Smooth muscle cell (in vitro differentiated cells): ENCODE data around the gene TMEM130. TPM values are rescaled to one million over a fixed set of nuclear protein-coding genes. Genes with fewer than 3 reads are reported as not detected.

Source experiments
- DNase-seq: peaks from one replicate; lab custom pipeline; 2025; ENCODE audit not compliant: unreplicated experiment; lab: John Stamatoyannopoulos, UW
- H2AFZ ChIP-seq: fragments of 200-600 bp; sonication (generic); 2 replicates; pipeline ENCODE4 v1.6.0; 2016; ENCODE audit warnings: antibody characterized with exemption, low read depth, mild to moderate bottlenecking
- H3F3A ChIP-seq: fragments of 200-600 bp; sonication (generic); 2 replicates; pipeline ENCODE4 v1.6.0; 2017; ENCODE audit warnings: antibody characterized with exemption, low read depth
- H3K27ac ChIP-seq: fragments of 200-600 bp; sonication (generic); 2 replicates; pipeline ENCODE4 v1.5.1; 2016; ENCODE audit warnings: low read depth, mild to moderate bottlenecking
- H3K27me3 ChIP-seq: fragments of 200-600 bp; sonication (generic); 2 replicates; pipeline ENCODE4 v1.6.1; 2016; ENCODE audit warnings: low read depth, mild to moderate bottlenecking
- H3K36me3 ChIP-seq: fragments of 200-600 bp; sonication (generic); 2 replicates; pipeline ENCODE4 v1.5.1; 2016; ENCODE audit warnings: low read depth
- H3K4me1 ChIP-seq: fragments of 200-600 bp; sonication (generic); 2 replicates; pipeline ENCODE4 v1.5.1; 2016; ENCODE audit warnings: low read depth
- H3K4me2 ChIP-seq: fragments of 200-600 bp; sonication (generic); 2 replicates; pipeline ENCODE4 v1.6.0; 2016; ENCODE audit warnings: mild to moderate bottlenecking
- H3K4me3 ChIP-seq: fragments of 200-600 bp; sonication (generic); 2 replicates; pipeline ENCODE4 v1.5.1; 2016; ENCODE audit warnings: mild to moderate bottlenecking
- H3K79me2 ChIP-seq: fragments of 200-600 bp; sonication (generic); 2 replicates; pipeline ENCODE4 v1.6.0; 2016; ENCODE audit warnings: low read depth, mild to moderate bottlenecking
- H3K9ac ChIP-seq: fragments of 200-600 bp; sonication (generic); 2 replicates; pipeline ENCODE4 v1.6.0; 2016; ENCODE audit warnings: low read depth
- H3K9me3 ChIP-seq: fragments of 200-600 bp; sonication (generic); replicated peaks from 2 replicates; pipeline ENCODE4 v1.5.1; 2016; ENCODE audit warnings: low read depth
- H4K20me1 ChIP-seq: fragments of 200-600 bp; sonication (generic); 2 replicates; pipeline ENCODE4 v1.6.0; 2016; ENCODE audit warnings: low read depth
- WGBS: methylation state at CpG from one replicate; pipeline ENCODE4 v1.1.7; 2016; ENCODE audit warnings: low lambda C conversion rate; 5-methylcytosine and 5-hydroxymethylcytosine counted together
- polyA plus RNA-seq: library from polyadenylated mRNA; unstranded; fragments of >200 nt; fragmentation: Nextera tagmentation; extraction: Ambion mirVana; gene quantifications from 2 replicates; pipeline ENCODE4 v1.2.1, GENCODE V29; 2016
- total RNA-seq: library from RNA; depleted of rRNA; stranded (reverse); fragments of >200 nt; gene quantifications from 2 replicates; pipeline ENCODE4 v1.2.3, GENCODE V29; 2014
- TF ChIP-seq, protein P1 (sequence below): fragments of 200-600 bp; sonication (generic); IDR thresholded peaks from 2 replicates; pipeline ENCODE4 v1.5.1; 2017; ENCODE audit warnings: borderline replicate concordance, mild to moderate bottlenecking, antibody characterized with exemption; ENCODE audit not compliant: insufficient read depth, poor library complexity, severe bottlenecking

The TMEM130 gene
- total and polyA plus RNA-seq, 2 experiments from 2014 or later: 0.22 to 0.83 TPM

DNA sequence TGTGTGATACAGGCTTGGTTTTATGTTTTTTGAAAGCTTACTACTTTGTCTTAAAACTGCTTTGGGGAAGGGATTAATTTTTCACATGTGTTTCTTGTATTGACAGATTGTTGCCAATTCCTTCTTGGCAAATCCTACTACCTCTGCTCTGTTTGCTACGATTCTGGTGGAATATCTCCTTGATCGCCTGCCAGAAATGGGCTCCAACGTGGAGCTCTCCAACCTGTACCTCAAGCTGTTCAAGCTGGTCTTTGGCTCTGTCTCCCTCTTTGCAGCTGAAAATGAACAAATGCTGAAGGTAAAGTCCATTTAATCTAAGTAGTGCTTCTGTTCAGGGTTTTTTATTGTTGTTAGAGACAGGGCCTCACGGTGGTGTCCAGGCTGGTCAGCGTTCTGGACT is 42.1 kb upstream of the TMEM130 start:
- H3K9ac ChIP-seq: no peak overlapping the region
- peaks cover 15% of the 10 kb centered on the region for H3K36me3 ChIP-seq
- TF ChIP-seq, protein P1, sequence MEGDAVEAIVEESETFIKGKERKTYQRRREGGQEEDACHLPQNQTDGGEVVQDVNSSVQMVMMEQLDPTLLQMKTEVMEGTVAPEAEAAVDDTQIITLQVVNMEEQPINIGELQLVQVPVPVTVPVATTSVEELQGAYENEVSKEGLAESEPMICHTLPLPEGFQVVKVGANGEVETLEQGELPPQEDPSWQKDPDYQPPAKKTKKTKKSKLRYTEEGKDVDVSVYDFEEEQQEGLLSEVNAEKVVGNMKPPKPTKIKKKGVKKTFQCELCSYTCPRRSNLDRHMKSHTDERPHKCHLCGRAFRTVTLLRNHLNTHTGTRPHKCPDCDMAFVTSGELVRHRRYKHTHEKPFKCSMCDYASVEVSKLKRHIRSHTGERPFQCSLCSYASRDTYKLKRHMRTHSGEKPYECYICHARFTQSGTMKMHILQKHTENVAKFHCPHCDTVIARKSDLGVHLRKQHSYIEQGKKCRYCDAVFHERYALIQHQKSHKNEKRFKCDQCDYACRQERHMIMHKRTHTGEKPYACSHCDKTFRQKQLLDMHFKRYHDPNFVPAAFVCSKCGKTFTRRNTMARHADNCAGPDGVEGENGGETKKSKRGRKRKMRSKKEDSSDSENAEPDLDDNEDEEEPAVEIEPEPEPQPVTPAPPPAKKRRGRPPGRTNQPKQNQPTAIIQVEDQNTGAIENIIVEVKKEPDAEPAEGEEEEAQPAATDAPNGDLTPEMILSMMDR: no peak
- H3K4me1 ChIP-seq: no peaks in the 10 kb centered on the region
- H3K79me2 ChIP-seq: no peaks in the 10 kb centered on the region
- no peak overlapping the region for H3K4me3 ChIP-seq
- no peaks in the 10 kb centered on the region for H3K9me3 ChIP-seq
- H3F3A ChIP-seq: no peaks in the 10 kb centered on the region
- no peaks in the 10 kb centered on the region for H3K27me3 ChIP-seq
- no peak overlapping the region for H3K27ac ChIP-seq
- WGBS: 99% methylated on average over 5 of the region's 5 CpGs
- H4K20me1 ChIP-seq: peaks cover 8% of the 10 kb centered on the region
- DNase-seq: no peak
- H3K4me2 ChIP-seq: no peak overlapping the region
- no peak overlapping the region for H2AFZ ChIP-seq

DNA sequence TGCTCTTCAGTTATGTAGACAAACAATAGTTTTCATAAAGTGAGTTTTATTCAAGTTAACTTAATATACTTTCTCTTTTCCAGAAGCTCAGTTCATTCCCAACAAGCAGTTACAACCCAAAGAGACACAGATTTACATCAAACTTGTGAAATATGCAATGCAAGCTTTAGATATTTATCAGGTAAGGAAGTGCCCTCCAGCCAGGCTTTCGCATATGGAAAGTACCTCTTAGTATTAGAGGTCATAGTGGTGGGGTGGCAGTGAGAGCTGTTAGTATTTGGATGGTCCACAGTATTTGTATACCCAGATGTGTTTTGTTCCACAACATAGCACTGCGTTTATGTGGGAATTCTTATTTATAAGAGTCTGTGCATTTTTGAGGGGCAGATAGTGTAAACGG is 40.6 kb upstream of the TMEM130 start:
- Histone ChIP-seq H3K79me2 (no peaks in the 10 kb centered on the region), H3K27me3 (no peaks in the 10 kb centered on the region), H4K20me1 (peaks cover 8% of the 10 kb centered on the region), H2AFZ (no peak overlapping the region), H3K9ac (no peak overlapping the region), H3K27ac (no peak overlapping the region), H3F3A (no peaks in the 10 kb centered on the region), H3K4me3 (no peak overlapping the region), H3K9me3 (no peaks in the 10 kb centered on the region), H3K4me1 (no peaks in the 10 kb centered on the region), H3K36me3 (peaks cover 15% of the 10 kb centered on the region), H3K4me2 (no peak overlapping the region)
- TF ChIP-seq, protein P1: no peak
- WGBS: 96% methylated on average over 3 of the region's 3 CpGs
- DNase-seq: no peak

DNA sequence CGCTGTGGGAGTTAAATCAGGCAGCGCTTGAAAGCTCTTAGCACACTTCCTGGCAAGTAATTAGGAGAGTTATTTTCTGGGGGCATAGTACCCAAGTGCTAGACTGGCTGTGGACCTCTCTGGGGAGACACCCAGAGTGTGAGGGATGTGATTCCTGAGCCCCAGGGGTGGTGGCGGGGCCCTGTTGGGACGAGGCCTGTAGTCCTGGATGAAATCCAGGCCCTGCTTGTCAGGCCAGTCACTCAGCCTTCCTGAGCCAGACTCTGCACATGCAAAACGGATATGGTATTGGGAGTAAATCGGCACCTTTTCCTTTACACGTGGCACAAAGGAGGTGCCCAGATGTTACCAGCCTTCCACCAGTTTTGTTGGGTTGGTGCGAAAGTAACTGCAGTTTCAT is 39.7 kb upstream of the TMEM130 start:
- no peak overlapping the region for H2AFZ ChIP-seq
- H3F3A ChIP-seq: no peaks in the 10 kb centered on the region
- 94% methylated on average over 8 of the region's 8 CpGs for WGBS
- no peak overlapping the region for H3K9ac ChIP-seq
- H4K20me1 ChIP-seq: peaks cover 8% of the 10 kb centered on the region
- no peak overlapping the region for H3K27ac ChIP-seq
- H3K27me3 ChIP-seq: no peaks in the 10 kb centered on the region
- H3K4me1 ChIP-seq: no peaks in the 10 kb centered on the region
- H3K36me3 ChIP-seq: peaks cover 15% of the 10 kb centered on the region
- H3K4me2 ChIP-seq: no peak overlapping the region
- H3K9me3 ChIP-seq: no peaks in the 10 kb centered on the region
- no peak for DNase-seq
- no peak overlapping the region for H3K4me3 ChIP-seq
- TF ChIP-seq, protein P1: no peak
- H3K79me2 ChIP-seq: no peaks in the 10 kb centered on the region

DNA sequence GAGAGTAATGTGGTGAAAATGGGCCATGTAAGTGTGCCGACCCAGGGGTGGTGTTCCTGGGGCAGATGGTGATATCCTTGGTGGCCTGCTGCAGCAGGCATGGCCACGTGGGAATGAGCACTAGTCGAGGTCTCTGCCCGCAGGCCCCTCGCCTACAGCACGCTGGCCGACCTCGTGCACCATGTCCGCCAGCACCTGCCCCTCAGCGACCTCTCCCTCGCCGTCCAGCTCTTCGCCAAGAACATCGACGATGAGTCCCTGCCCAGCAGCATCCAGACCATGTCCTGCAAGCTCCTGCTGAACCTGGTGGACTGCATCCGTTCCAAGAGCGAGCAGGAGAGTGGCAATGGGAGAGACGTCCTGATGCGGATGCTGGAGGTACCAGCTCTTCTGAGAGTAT is 38.8 kb upstream of the TMEM130 start:
- Histone ChIP-seq H3K79me2 (no peaks in the 10 kb centered on the region), H4K20me1 (peaks cover 4% of the 10 kb centered on the region), H3K27ac (no peak overlapping the region), H3K4me1 (no peaks in the 10 kb centered on the region), H3K27me3 (no peaks in the 10 kb centered on the region), H3K36me3 (peaks cover 15% of the 10 kb centered on the region), H3K4me2 (no peak overlapping the region), H3K9me3 (no peaks in the 10 kb centered on the region), H3K4me3 (no peak overlapping the region), H2AFZ (no peak overlapping the region), H3K9ac (no peak overlapping the region), H3F3A (no peaks in the 10 kb centered on the region)
- WGBS: 96% methylated on average over 19 of the region's 19 CpGs
- TF ChIP-seq, protein P1: no peak
- no peak for DNase-seq
